M059J (cell line): ENCODE data around the gene PER3. TPM values are rescaled to one million over a fixed set of nuclear protein-coding genes. Genes with fewer than 3 reads are reported as not detected.
"Not testable (repeated sequence)": the region's sequence is repeated elsewhere in the genome, so short reads cannot be mapped to it uniquely, and the experiment has no call there.

Experiments used
- DNase-seq: peaks from one replicate; pipeline ENCODE4 v3.0.0-alpha.2; 2012; ENCODE audit warnings: low read depth
- total RNA-seq: library from RNA; depleted of rRNA; stranded (reverse); fragments of >200 nt; shearing (Covaris generic); gene quantifications from 2 replicates; pipeline ENCODE4 v1.2.3, GENCODE V29; 2014

Gene PER3
- total RNA-seq, 1 experiment from 2014 or later = 16.8 TPM

GRCh38 chr1:7778133-7778628 lies 5.9 kb upstream of the PER3 start:
- no peak for DNase-seq

DNA sequence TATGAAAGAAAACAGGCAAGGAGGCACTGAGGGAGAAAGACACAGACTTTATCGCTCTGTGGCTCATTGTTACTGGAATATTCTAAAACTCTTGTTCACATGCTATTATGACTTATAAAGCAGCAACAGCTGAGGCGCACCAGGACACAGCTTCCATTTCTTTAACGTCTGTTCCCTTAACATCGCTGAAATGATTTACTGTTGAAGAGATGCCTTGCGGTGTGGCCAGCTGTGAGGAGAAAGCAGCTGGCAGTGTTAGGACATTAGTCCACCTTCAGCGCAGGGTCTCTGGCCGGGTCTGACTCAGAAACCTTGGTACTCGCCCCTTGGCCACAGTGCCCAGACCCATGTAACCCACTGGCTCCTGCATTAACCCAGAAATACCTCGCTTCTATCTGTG lies 3.1 kb upstream of the PER3 start:
- DNase-seq = no peak

DNA sequence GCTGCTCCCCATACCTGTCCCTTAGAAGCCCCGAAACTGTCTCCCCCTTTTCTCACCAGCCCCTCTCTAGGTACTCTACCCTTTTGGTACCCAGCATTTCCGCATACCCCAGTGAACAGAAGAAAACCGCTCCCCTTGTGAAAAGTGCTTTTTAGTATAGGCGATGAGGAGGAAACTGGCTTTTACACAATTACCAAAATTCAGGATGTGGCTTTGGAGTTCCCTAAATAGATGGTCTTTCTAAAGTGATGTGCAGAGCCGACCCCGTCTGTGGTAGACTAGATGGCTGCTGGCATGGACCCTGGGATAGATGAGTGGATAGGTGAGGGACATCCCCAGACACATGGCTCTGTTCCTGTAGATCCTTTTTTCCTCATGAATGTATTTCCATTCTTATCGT lies 2.6 kb upstream of the PER3 start:
- DNase-seq = no peak

GRCh38 chr1:7781923-7782495 lies 2.1 kb upstream of the PER3 start:
- peak; percentile 14 for DNase-seq

GRCh38 chr1:7783178-7783711 lies 846 bp upstream of the PER3 start:
- peak; percentile 77 for DNase-seq

DNA sequence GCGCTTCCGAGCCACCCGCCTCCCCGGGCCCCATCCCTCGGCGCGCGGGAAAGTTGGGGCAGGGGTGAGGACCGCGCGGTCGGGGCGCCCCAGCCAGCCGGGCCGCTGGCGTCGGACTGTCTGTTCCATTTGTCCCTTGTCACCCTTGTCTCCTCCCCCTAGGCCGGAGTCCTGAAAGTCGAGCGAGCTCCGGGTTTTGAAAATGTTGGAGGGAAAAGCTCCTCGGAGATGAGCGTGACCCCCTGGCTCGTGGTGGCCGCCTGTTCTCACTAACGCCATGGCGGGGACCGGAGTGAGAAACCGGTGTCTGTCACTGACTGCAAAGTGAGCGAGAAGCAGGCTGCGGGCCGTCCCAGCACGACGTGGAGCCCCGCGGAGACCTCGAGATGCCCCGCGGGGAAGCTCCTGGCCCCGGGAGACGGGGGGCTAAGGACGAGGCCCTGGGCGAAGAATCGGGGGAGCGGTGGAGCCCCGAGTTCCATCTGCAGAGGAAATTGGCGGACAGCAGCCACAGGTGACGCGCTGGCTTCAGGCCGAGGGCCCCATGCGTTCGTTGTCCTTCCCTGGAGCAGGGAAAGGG lies 491 bp downstream of the PER3 start:
- peak; percentile 25 for DNase-seq

GRCh38 chr1:7785108-7785507 lies 1.0 kb downstream of the PER3 start:
- no peak for DNase-seq

GRCh38 chr1:7786795-7787194 lies 2.7 kb downstream of the PER3 start:
- DNase-seq = no peak

GRCh38 chr1:7789828-7790227 lies 5.7 kb downstream of the PER3 start:
- no peak for DNase-seq

GRCh38 chr1:7791027-7791426 lies 6.9 kb downstream of the PER3 start:
- not testable (repeated sequence) for DNase-seq

- DNase-seq = no peak
These were observed 11.3 kb downstream of the PER3 start for GRCh38 chr1:7795406-7795805.

DNA sequence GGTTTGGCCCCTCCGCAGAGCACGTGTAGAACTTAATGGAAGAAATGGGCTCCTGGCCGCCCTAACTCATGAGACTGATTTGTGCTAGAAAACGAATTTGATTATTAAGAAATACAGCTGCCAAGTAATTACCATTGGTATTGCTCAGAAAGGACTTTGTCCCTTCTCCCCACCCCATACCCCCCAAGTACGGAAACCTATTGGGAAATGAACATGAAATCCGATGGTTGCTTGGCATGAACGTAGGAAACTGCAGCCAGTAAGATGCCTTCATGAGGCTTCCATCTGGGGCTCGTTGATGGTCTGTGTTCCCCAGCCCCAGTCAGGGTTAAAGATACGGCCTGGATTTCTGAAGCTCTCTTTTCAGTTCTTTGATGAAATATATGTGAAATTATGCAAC lies 21.4 kb downstream of the PER3 start:
- no peak for DNase-seq

- DNase-seq = peak; percentile 44
These were observed 24.3 kb downstream of the PER3 start for GRCh38 chr1:7808253-7808844.

GRCh38 chr1:7809742-7810141 lies 25.7 kb downstream of the PER3 start:
- no peak for DNase-seq

DNA sequence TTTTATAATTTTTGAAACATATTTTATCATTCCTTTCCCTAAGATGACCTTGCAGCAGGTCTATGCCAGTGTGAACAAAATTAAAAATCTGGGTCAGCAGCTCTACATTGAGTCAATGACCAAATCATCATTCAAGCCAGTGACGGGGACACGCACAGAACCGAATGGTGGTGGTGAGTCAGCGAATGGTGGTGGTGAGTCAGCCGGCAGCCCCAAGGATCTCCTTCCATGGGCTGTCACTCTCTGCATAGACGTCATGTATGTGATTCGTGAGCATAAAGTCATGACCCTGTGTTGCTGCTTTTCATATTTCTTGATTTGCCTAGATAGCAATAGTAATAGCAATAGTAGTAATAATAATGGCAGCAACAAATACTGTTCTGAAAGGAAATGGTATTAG lies 26.3 kb downstream of the PER3 start:
- peak; percentile 91 for DNase-seq

- no peak for DNase-seq
These were observed 27.4 kb downstream of the PER3 start for GRCh38 chr1:7811476-7811875.

DNA sequence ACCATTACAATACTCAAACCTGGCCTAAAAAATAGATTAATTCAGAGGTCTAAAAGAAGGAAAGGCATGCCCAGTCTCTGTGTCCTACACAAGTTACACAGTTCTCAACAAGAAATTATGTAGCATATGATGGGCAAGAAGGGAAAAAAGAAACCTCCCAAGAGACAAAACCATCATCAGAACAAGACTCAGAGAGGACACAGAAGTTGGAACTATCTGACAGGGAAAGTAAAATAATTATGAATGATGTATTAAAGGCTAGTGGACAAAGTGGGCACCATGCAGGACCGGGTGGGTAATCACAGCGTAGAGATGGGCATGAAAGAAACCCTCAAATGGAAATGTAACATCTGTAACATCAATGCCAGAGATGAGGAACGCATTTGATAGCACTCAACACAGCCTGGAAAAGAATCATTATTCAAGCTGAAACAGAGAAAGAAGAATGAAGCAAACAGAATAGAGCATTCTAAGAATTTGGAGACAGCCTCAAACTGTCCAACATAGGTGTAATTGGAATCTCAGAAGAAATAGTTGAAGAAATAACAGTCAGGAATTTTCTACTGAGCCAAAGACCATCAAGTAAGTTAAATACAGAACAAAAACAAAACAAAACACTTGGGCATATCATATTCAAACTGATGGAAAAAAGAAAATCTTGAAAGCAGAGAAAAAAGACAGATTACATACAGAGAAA lies 29.7 kb downstream of the PER3 start:
- no peak for DNase-seq

- no peak for DNase-seq
These were observed 37.2 kb downstream of the PER3 start for GRCh38 chr1:7821282-7821681.

- DNase-seq = no peak
These were observed 40.6 kb downstream of the PER3 start for GRCh38 chr1:7824701-7825100.

GRCh38 chr1:7826363-7826762 lies 42.3 kb downstream of the PER3 start:
- no peak for DNase-seq

DNA sequence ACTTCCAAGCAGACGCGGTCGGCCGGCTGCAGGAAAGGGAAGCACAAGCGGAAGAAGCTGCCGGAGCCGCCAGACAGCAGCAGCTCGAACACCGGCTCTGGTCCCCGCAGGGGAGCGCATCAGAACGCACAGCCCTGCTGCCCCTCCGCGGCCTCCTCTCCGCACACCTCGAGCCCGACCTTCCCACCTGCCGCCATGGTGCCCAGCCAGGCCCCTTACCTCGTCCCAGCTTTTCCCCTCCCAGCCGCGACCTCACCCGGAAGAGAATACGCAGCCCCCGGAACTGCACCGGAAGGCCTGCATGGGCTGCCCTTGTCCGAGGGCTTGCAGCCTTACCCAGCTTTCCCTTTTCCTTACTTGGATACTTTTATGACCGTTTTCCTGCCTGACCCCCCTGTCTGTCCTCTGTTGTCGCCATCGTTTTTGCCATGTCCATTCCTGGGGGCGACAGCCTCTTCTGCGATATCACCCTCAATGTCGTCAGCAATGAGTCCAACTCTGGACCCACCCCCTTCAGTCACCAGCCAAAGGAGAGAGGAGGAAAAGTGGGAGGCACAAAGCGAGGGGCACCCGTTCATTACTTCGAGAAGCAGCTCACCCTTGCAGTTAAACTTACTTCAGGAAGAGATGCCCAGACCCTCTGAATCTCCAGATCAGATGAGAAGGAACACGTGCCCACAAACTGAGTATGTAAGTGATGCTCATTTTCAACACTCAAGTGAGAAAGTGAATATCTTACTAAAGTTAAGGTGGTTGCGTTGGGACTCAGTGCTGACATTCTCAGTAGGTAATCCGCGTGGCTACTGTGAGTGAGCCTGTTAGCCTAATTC lies 43.2 kb downstream of the PER3 start:
- DNase-seq = no peak

DNA sequence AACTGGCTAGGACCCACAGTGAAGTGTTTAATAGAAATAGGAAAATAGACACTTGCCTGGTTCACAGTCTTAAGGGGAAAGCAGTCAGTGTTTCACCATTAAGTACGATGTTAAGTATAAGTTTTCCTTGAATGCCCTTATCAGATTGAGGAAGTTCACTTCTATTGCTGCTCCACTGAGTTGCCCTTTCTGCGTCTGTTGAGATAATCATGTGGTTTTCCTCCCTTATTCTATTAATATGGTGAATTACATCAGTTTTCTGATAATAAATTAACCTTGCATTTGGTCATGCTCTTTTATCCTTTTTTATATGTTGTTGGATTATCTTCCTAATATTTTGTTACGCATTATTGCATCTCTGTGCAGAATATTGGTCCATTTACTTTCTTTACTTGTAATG lies 47.4 kb downstream of the PER3 start:
- DNase-seq = no peak
